ENCODE measurements around the gene GAL3ST3. TPM values are rescaled to one million over a fixed set of nuclear protein-coding genes. Genes with fewer than 3 reads are reported as not detected.
A peak's percentile ranks its signal among the peaks of the same experiment; 100 is the strongest.

The GAL3ST3 gene
- total and polyA plus RNA-seq, 4 donors, result not detected

DNA sequence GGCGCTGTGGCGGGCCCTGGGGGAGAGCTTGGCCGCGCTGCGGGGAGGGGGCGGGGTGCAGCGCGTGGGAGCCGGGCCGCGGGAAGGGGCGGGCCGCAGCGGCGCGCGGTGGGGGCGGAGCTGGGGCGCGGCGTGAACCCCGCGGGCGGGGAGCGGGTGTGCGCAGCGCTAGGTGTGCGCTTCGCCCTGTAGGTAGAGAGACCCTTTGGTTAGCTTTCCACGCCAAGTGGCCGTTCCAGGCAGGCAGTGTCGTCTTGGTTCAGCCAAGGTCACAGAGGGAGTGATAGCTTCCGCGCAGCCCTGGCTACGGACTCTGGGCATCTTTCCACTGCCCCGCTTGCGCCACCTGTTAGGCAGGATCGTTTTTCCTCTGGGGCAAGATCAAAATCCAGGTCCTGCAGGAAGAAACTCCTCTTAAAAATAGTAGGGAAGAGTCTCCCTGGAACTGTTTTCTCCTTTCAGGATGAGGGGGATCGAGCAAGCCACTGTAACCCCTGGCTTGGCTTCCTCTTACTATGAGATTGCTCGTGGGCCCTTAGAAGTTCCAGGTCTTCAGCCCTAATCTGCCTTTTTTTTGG, 46.2 kb downstream of the GAL3ST3 start:
- peaks cover 0 to 13% (median 5%) of the 10 kb centered on the region in 5 donors for H3K4me1 ChIP-seq (ENCODE audit: control insufficient read depth in 5 of 5, insufficient read depth in 5 of 5, low read length in 5 of 5)
- H3K4me3 ChIP-seq, result peak overlapping the region; percentile 64
- WGBS, 2 donors, result 0 to 1% methylated on average over 16 to 40 of the region's 40 CpGs
- peak; percentile 86 for ATAC-seq (ENCODE audit: insufficient read depth, low FRiP score)
- H3K36me3 ChIP-seq (ENCODE audit: control insufficient read depth in 4 of 4, insufficient read depth in 4 of 4, low read length in 4 of 4), result peaks cover 16 to 36% (median 35%) of the 10 kb centered on the region in 4 donors
- H3K27ac ChIP-seq (ENCODE audit: low read depth in 1 of 2, low read length in 1 of 2), result peak overlapping the region; percentile 93 to 95
- H3K9me3 ChIP-seq (ENCODE audit: control insufficient read depth in 4 of 4, insufficient read depth in 3 of 4, low read length in 3 of 4), result no peaks in the 10 kb centered on the region
- peak overlapping the region in 1 of 2 donors; percentile 79 for H3K9ac ChIP-seq (ENCODE audit: insufficient read depth in 1 of 2, low read length in 2 of 2)
- DNase-seq, result peak; percentile 42 to 67 (median 47)
- H3K27me3 ChIP-seq (ENCODE audit: control insufficient read depth in 3 of 3, insufficient read depth in 3 of 3, low read length in 2 of 3), result no peaks in the 10 kb centered on the region
- TF ChIP-seq, protein P1, sequence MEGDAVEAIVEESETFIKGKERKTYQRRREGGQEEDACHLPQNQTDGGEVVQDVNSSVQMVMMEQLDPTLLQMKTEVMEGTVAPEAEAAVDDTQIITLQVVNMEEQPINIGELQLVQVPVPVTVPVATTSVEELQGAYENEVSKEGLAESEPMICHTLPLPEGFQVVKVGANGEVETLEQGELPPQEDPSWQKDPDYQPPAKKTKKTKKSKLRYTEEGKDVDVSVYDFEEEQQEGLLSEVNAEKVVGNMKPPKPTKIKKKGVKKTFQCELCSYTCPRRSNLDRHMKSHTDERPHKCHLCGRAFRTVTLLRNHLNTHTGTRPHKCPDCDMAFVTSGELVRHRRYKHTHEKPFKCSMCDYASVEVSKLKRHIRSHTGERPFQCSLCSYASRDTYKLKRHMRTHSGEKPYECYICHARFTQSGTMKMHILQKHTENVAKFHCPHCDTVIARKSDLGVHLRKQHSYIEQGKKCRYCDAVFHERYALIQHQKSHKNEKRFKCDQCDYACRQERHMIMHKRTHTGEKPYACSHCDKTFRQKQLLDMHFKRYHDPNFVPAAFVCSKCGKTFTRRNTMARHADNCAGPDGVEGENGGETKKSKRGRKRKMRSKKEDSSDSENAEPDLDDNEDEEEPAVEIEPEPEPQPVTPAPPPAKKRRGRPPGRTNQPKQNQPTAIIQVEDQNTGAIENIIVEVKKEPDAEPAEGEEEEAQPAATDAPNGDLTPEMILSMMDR (IDR thresholded peaks at IDR 0.05; ENCODE audit: control extremely low read depth, extremely low read depth), result no peak

DNA sequence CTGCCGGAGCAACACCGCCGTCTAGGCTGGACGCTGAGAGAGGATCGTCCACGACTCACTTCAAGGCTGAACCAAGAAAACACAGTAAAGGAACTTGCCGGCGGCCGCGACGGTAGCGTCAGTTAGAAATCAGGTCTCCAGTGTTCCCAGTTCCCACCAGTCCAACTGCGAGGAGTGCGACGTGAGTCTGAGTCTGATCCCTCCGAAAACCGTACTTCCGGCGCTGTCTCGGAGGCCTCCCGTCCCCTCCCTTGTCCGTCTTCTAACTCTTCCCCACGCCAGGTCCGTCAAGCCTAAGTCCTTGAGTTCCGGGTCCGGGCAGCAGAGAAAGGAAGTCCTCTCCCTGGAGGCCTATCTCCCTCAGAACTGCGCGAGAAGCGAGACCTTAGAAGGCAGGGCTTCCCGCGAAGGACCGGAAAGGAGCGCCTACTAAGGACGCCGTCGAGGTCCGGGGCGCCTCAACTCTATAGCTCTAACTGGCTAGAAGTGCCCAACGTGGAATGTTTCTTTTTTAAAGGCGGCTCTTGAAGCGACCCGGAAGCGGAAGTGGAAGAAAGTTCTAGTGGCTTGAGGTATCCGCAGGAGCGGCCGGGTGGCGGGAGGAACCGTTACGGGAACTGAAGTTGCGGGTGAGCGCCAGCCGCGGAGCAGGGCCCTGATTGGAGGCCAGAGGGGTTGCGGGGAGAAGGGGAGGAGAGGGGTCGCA, 46.9 kb downstream of the GAL3ST3 start, which contains the start of the genes BANF1 and EIF1AD:
TSS of gene BANF1 (plus strand) at position 562 of the 706 bp plus-strand sequence. CDS start 748 bp downstream, outside the sequence.
TSS of gene EIF1AD (minus strand) at position 216 of the 706 bp plus-strand sequence. CDS start 1,768 bp downstream, outside the sequence.
- peak within 1 kb of the TSS; percentile 93 to 95 for H3K27ac ChIP-seq (ENCODE audit: low read depth in 1 of 2, low read length in 1 of 2)
- DNase-seq (peak; percentile 95 to 99 (median 98)), ATAC-seq (ENCODE audit: insufficient read depth, low FRiP score) (peak; percentile 92)
- no peaks in the 10 kb centered on the region for H3K9me3 ChIP-seq (ENCODE audit: control insufficient read depth in 4 of 4, insufficient read depth in 3 of 4, low read length in 3 of 4)
- peak within 1 kb of the TSS; percentile 86 for H3K4me3 ChIP-seq
- no peaks in the 10 kb centered on the region for H3K27me3 ChIP-seq (ENCODE audit: control insufficient read depth in 3 of 3, insufficient read depth in 3 of 3, low read length in 2 of 3)
- WGBS, 2 donors, result 1% methylated on average over 53 to 55 of the region's 55 CpGs
- TF ChIP-seq, protein P1 (IDR thresholded peaks at IDR 0.05; ENCODE audit: control extremely low read depth, extremely low read depth), result no peak
- H3K36me3 ChIP-seq (ENCODE audit: control insufficient read depth in 4 of 4, insufficient read depth in 4 of 4, low read length in 4 of 4), result peaks cover 21 to 43% (median 40%) of the 10 kb centered on the region in 4 donors
- H3K9ac ChIP-seq (ENCODE audit: insufficient read depth in 1 of 2, low read length in 2 of 2), result peak within 1 kb of the TSS; percentile 49 to 79
- H3K4me1 ChIP-seq (ENCODE audit: control insufficient read depth in 5 of 5, insufficient read depth in 5 of 5, low read length in 5 of 5), result peaks cover 0 to 13% (median 5%) of the 10 kb centered on the region in 5 donors

DNA sequence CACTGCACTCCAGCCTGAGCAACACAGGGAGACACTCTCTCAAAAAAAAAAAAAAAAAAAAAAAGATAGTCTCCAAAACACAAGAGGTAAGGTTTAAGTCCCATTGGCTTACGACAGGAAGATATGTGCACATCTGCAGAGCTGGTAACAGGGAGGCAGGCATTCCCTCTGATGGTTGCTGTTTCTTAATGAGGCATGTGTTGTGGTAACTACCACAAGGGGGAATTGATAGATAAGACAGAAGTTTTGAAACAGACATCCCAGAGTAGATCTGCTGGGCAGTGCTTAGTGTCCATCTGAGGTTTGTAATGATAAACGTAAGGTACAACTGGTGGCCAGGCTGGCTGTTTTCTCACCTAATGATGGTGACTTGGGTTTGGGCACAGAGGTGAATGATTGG, 51.7 kb downstream of the GAL3ST3 start:
- H3K27me3 ChIP-seq (ENCODE audit: control insufficient read depth in 3 of 3, insufficient read depth in 3 of 3, low read length in 2 of 3), result no peaks in the 10 kb centered on the region
- TF ChIP-seq, protein P1 (IDR thresholded peaks at IDR 0.05; ENCODE audit: control extremely low read depth, extremely low read depth), result no peak
- DNase-seq (no peak), ATAC-seq (ENCODE audit: insufficient read depth, low FRiP score) (no peak)
- H3K27ac ChIP-seq (ENCODE audit: low read depth in 1 of 2, low read length in 1 of 2), result no peak overlapping the region
- peaks cover 21 to 31% (median 24%) of the 10 kb centered on the region in 4 donors for H3K36me3 ChIP-seq (ENCODE audit: control insufficient read depth in 4 of 4, insufficient read depth in 4 of 4, low read length in 4 of 4)
- H3K9me3 ChIP-seq (ENCODE audit: control insufficient read depth in 4 of 4, insufficient read depth in 3 of 4, low read length in 3 of 4), result no peaks in the 10 kb centered on the region
- no peak overlapping the region for H3K9ac ChIP-seq (ENCODE audit: insufficient read depth in 1 of 2, low read length in 2 of 2)
- H3K4me1 ChIP-seq (ENCODE audit: control insufficient read depth in 5 of 5, insufficient read depth in 5 of 5, low read length in 5 of 5), result peaks cover 0 to 5% (median 0%) of the 10 kb centered on the region in 5 donors
- 81 to 86% methylated on average over 2 of the region's 2 CpGs for WGBS, 2 donors
- H3K4me3 ChIP-seq, result no peak overlapping the region
